HepG2 (cell line): ENCODE results near the gene DNAJC18.

Source experiments
- ARID2 ChIP-seq: sonication (generic); formaldehyde crosslinking; IDR thresholded peaks from 2 replicates; pipeline ENCODE4 v1.8.1; 2022; ENCODE audit warnings: mild to moderate bottlenecking, missing genetic modification reagents, borderline replicate concordance
- CHD4 ChIP-seq: fragments of 200-600 bp; sonication (generic); IDR thresholded peaks from 2 replicates; pipeline ENCODE4 v1.7.0; 2017; ENCODE audit warnings: mild to moderate bottlenecking, low read length, borderline replicate concordance
- CTCF ChIP-seq: sonication (generic); formaldehyde crosslinking; IDR thresholded peaks from 2 replicates; pipeline ENCODE4 v1.5.0; 2020; ENCODE audit warnings: mild to moderate bottlenecking, missing genetic modification reagents, moderate library complexity
- EZH2 ChIP-seq: conservative IDR thresholded peaks from 2 replicates; pipeline ENCODE4 v1.6.1; 2012; ENCODE audit warnings: mild to moderate bottlenecking, low read depth, low read length, moderate library complexity
- MYC ChIP-seq: sonication (generic); formaldehyde crosslinking; IDR thresholded peaks from 2 replicates; pipeline ENCODE4 v1.9.0; 2021; ENCODE audit warnings: missing genetic modification reagents, borderline replicate concordance
- NFIC ChIP-seq: IDR thresholded peaks from 2 replicates; pipeline ENCODE4 v1.6.1; 2012; ENCODE audit warnings: mild to moderate bottlenecking, low read length, inconsistent platforms
- POLR2A ChIP-seq, 2 experiments: IDR thresholded peaks; 2 replicates each; pipeline ENCODE4 v1.6.1; 2011; ENCODE audit warnings: low read depth in 2 of 2, low read length in 2 of 2, mild to moderate bottlenecking in 1 of 2, moderate library complexity in 1 of 2; ENCODE audit not compliant: insufficient read depth in 1 of 2
- RELA ChIP-seq: sonication (generic); formaldehyde crosslinking; IDR thresholded peaks from 2 replicates; pipeline ENCODE4 v1.4.0; 2020; ENCODE audit warnings: missing genetic modification reagents
- SP1 ChIP-seq, 2 experiments: fragments of 450-650 bp in 1 of 2; sonication (generic) in 1 of 2; formaldehyde crosslinking in 1 of 2; IDR thresholded peaks; 2 replicates each; pipeline versions ENCODE4 v1.4.0 to v1.6.1; 2016 to 2020; ENCODE audit warnings: missing genetic modification reagents in 1 of 2
- ZNF335 ChIP-seq: sonication (generic); formaldehyde crosslinking; IDR thresholded peaks from 2 replicates; pipeline ENCODE4 v1.4.0; 2020; ENCODE audit warnings: missing genetic modification reagents

GRCh38 chr5:139425497-139425896 lies 13.8 kb downstream of the DNAJC18 start:
- TF ChIP-seq CHD4 (no peak), RELA (CRISPR knock-in tag) (no peak), MYC (CRISPR knock-in tag) (no peak), EZH2 (no peak), SP1 (IDR thresholded peaks at IDR 0.05) (no peak), SP1 (CRISPR knock-in tag; IDR thresholded peaks at IDR 0.05) (no peak), ZNF335 (CRISPR knock-in tag) (no peak), ARID2 (CRISPR knock-in tag) (no peak), CTCF (CRISPR knock-in tag) (no peak), NFIC (no peak), POLR2A (IDR thresholded peaks at IDR 0.05; ENCODE audit: insufficient read depth in 1 of 2, low read depth in 2 of 2, low read length in 2 of 2) (no peak)
